Esophagus muscularis mucosa (tissue), 4 donors: Measurements from ENCODE around the gene SHMT2. TPM values are rescaled to one million over a fixed set of nuclear protein-coding genes. Genes with fewer than 3 reads are reported as not detected.

Source experiments
- DNase-seq: peaks from one replicate; pipeline ENCODE4 v3.0.0-alpha.2; 2017; ENCODE audit errors: extremely low spot score
- H3K27ac ChIP-seq, 4 donors: fragments of 200-600 bp; sonication (generic); replicated peaks in 1 of 4; 1 replicate in 3 of 4; 2 replicates in 1 of 4; pipeline ENCODE4 v1.5.1; 2016 to 2019; ENCODE audit warnings: mild to moderate bottlenecking in 1 of 4
- H3K27me3 ChIP-seq, 4 donors: fragments of 200-600 bp; sonication (generic); one replicate each; pipeline versions ENCODE4 v1.5.1 to v1.6.0; 2016 to 2019
- H3K36me3 ChIP-seq, 4 donors: fragments of 200-600 bp; sonication (generic); one replicate each; pipeline ENCODE4 v1.5.1; 2016 to 2019
- H3K4me1 ChIP-seq, 4 donors: fragments of 200-600 bp; sonication (generic); one replicate each; pipeline ENCODE4 v1.5.1; 2016 to 2019
- H3K4me3 ChIP-seq, 4 donors: fragments of 200-600 bp; sonication (generic); 1 replicate in 2 of 4; 2 replicates in 2 of 4; pipeline ENCODE4 v1.5.1; 2016 to 2019; ENCODE audit warnings: mild to moderate bottlenecking in 4 of 4, moderate library complexity in 1 of 4
- H3K9me3 ChIP-seq, 4 donors: fragments of 200-600 bp; sonication (generic); 1 replicate in 3 of 4; 2 replicates in 1 of 4; pipeline ENCODE4 v1.5.1; 2016 to 2019
- CTCF ChIP-seq, 3 experiments: fragments of 200-600 bp in 2 of 3; fragments of 450-650 bp in 1 of 3; sonication (generic) in 2 of 3; IDR thresholded peaks; one replicate each; pipeline ENCODE4 v1.5.1; 2017 to 2019; ENCODE audit warnings: antibody characterized with exemption in 3 of 3, mild to moderate bottlenecking in 2 of 3, moderate library complexity in 1 of 3
- EP300 ChIP-seq: sonication (generic); formaldehyde crosslinking; IDR thresholded peaks from one replicate; pipeline ENCODE4 v1.6.1; 2017; ENCODE audit warnings: antibody characterized with exemption
- POLR2A ChIP-seq: fragments of 450-650 bp; IDR thresholded peaks from one replicate; pipeline ENCODE4 v1.6.1; 2017; ENCODE audit warnings: antibody characterized with exemption, moderate library complexity, mild to moderate bottlenecking, low read depth
- POLR2AphosphoS5 ChIP-seq, 2 donors: sonication (generic); formaldehyde crosslinking; IDR thresholded peaks; one replicate each; pipeline ENCODE4 v1.6.1; 2017; ENCODE audit warnings: antibody characterized with exemption in 2 of 2
- WGBS: methylation state at CpG from one replicate; pipeline ENCODE4 v1.1.5; 2018; 5-methylcytosine and 5-hydroxymethylcytosine counted together
- intact Hi-C: fragments of 100-400 bp; cut with DNase I; formaldehyde crosslinking; loops from one replicate; pipeline ENCODE4 v1.15.1; 2023
- total RNA-seq, 4 donors: library from RNA; depleted of rRNA; stranded (reverse); fragments of >200 nt; gene quantifications; one replicate each; pipeline versions ENCODE4 v1.1.0 to v1.2.1, GENCODE V29; 2016

The SHMT2 gene
- total RNA-seq, 4 donors from 2014 or later, result 22.8 to 60.4 (median 34.6) TPM

- 85% methylated on average over 5 of the region's 11 CpGs for WGBS
- H3K36me3 ChIP-seq, result peaks cover 72 to 100% (median 89%) of the 10 kb centered on the region in 4 donors
- intact Hi-C loops, result no loop called here
- no peak for DNase-seq
- H3K9me3 ChIP-seq, result no peaks in the 10 kb centered on the region
- H3K27me3 ChIP-seq, result no peaks in the 10 kb centered on the region
- H3K4me1 ChIP-seq, result peaks cover 0 to 11% (median 4%) of the 10 kb centered on the region in 4 donors
- H3K27ac ChIP-seq, result no peak overlapping the region
- no peak overlapping the region for H3K4me3 ChIP-seq
- TF ChIP-seq EP300 (no peak), CTCF (IDR thresholded peaks at IDR 0.05) (no peak), POLR2A (no peak), POLR2AphosphoS5 (IDR thresholded peaks at IDR 0.05) (no peak)
Observed at GRCh38 chr12:57203791-57204190, 25.7 kb upstream of the SHMT2 start.

GRCh38 chr12:57204454-57204853 is 25.1 kb upstream of the SHMT2 start:
- no peaks in the 10 kb centered on the region for H3K27me3 ChIP-seq
- whole genome bisulfite sequencing, result 86% methylated on average over 19 of the region's 19 CpGs
- no peak for TF ChIP-seq POLR2A
- TF ChIP-seq POLR2AphosphoS5 (IDR thresholded peaks at IDR 0.05), result no peak
- TF ChIP-seq CTCF (IDR thresholded peaks at IDR 0.05), result no peak
- no peak for TF ChIP-seq EP300
- H3K27ac ChIP-seq, result no peak overlapping the region
- no peak for DNase-seq
- no peaks in the 10 kb centered on the region for H3K9me3 ChIP-seq
- no peak overlapping the region for H3K4me3 ChIP-seq
- peaks cover 0 to 16% (median 4%) of the 10 kb centered on the region in 4 donors for H3K4me1 ChIP-seq
- H3K36me3 ChIP-seq, result peaks cover 69 to 100% (median 89%) of the 10 kb centered on the region in 4 donors
- intact Hi-C loops, result no loop called here

GRCh38 chr12:57205186-57205585 is 24.3 kb upstream of the SHMT2 start:
- intact Hi-C loops, result no loop called here
- DNase-seq, result no peak
- Histone ChIP-seq H3K4me3 (no peak overlapping the region), H3K27ac (no peak overlapping the region), H3K27me3 (no peaks in the 10 kb centered on the region), H3K4me1 (peaks cover 0 to 16% (median 4%) of the 10 kb centered on the region in 4 donors), H3K36me3 (peaks cover 67 to 100% (median 89%) of the 10 kb centered on the region in 4 donors), H3K9me3 (no peaks in the 10 kb centered on the region)
- TF ChIP-seq CTCF (IDR thresholded peaks at IDR 0.05) (no peak), POLR2A (no peak), EP300 (no peak), POLR2AphosphoS5 (IDR thresholded peaks at IDR 0.05) (no peak)
- WGBS, result 82% methylated on average over 2 of the region's 26 CpGs

- Histone ChIP-seq H3K4me1 (peaks cover 0 to 16% (median 4%) of the 10 kb centered on the region in 4 donors), H3K27me3 (no peaks in the 10 kb centered on the region), H3K4me3 (no peak overlapping the region), H3K27ac (no peak overlapping the region), H3K36me3 (peaks cover 60 to 100% (median 88%) of the 10 kb centered on the region in 4 donors), H3K9me3 (no peaks in the 10 kb centered on the region)
- intact Hi-C loops, result no loop called here
- TF ChIP-seq POLR2AphosphoS5 (IDR thresholded peaks at IDR 0.05), result no peak
- 80% methylated on average over 5 of the region's 7 CpGs for WGBS
- DNase-seq, result no peak
Observed at GRCh38 chr12:57205931-57206330, 23.6 kb upstream of the SHMT2 start.

- H3K27me3 ChIP-seq, result no peaks in the 10 kb centered on the region
- H3K36me3 ChIP-seq, result peaks cover 46 to 100% (median 86%) of the 10 kb centered on the region in 4 donors
- no peaks in the 10 kb centered on the region for H3K9me3 ChIP-seq
- 83% methylated on average over 20 of the region's 29 CpGs for WGBS
- DNase-seq, result no peak
- intact Hi-C loops, result no loop called here
- H3K4me3 ChIP-seq, result no peak overlapping the region
- peaks cover 4 to 19% (median 10%) of the 10 kb centered on the region in 4 donors for H3K4me1 ChIP-seq
- TF ChIP-seq POLR2AphosphoS5 (IDR thresholded peaks at IDR 0.05) (no peak), EP300 (no peak), POLR2A (no peak), CTCF (IDR thresholded peaks at IDR 0.05) (no peak)
- peak overlapping the region in 1 of 4 donors; percentile 5 for H3K27ac ChIP-seq
Observed at GRCh38 chr12:57207731-57208630, 21.5 kb upstream of the SHMT2 start.
